Lower leg skin (tissue), 4 donors: ENCODE measurements around the gene ZFP57. TPM values are rescaled to one million over a fixed set of nuclear protein-coding genes. Genes with fewer than 3 reads are reported as not detected.
A peak's percentile ranks its signal among the peaks of the same experiment; 100 is the strongest.

ENCODE experiments used
- DNase-seq, 2 donors: peaks; one replicate each; pipeline ENCODE4 v3.0.0-alpha.2; 2019; ENCODE audit warnings: low spot score in 2 of 2
- H3K4me3 ChIP-seq: fragments of 200-600 bp; sonication (generic); 2 replicates; pipeline ENCODE4 v1.5.1; 2017; ENCODE audit warnings: mild to moderate bottlenecking, low read depth; ENCODE audit not compliant: poor library complexity, severe bottlenecking
- POLR2A ChIP-seq, 2 donors: fragments of 450-650 bp; IDR thresholded peaks; one replicate each; pipeline ENCODE4 v1.6.1; 2016 to 2017; ENCODE audit warnings: antibody characterized with exemption in 2 of 2, mild to moderate bottlenecking in 1 of 2, moderate library complexity in 1 of 2
- WGBS, 2 donors: methylation state at CpG; one replicate each; pipeline ENCODE4 v1.1.5; 2018; 5-methylcytosine and 5-hydroxymethylcytosine counted together
- intact Hi-C: fragments of 100-400 bp; cut with DNase I; formaldehyde crosslinking; loops from one replicate; pipeline ENCODE4 v1.15.0; 2023; ENCODE audit warnings: low total_unique reads
- total RNA-seq, 4 donors: library from RNA; depleted of rRNA; stranded (reverse); fragments of >200 nt; gene quantifications; one replicate each; pipeline ENCODE4 v1.1.0, GENCODE V29; 2016
- TF ChIP-seq, protein P1 (sequence below), 3 donors: fragments of 450-650 bp; IDR thresholded peaks; one replicate each; pipeline ENCODE4 v1.5.1; 2016; ENCODE audit warnings: antibody characterized with exemption in 3 of 3, mild to moderate bottlenecking in 3 of 3, moderate library complexity in 2 of 3

Gene ZFP57
- total RNA-seq = 1 to 10 TPM in 2 of 4 donors, under 1 TPM in 2; 0.15 to 4.8 (median 2.4) TPM

DNA sequence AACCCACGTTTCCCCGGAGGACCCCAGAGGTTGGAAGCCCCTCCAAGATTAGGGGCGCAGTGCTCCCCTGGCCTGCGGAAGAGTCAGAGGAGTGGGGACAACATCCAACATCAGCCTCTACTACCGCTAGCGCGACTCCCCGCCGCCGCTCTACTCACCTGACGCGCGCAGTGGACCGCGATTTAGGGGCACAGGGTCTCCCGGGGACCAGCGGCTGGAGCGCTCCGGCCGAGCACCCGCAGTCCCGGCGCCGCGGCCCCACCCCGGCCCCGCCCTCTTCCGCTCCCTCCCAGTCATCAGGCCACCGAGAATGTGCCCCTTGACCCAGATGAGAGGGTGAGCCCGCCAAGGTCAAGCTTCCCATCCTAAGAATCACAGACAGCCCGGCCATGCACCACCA is at the start of gene ZFP57:
TSS of gene ZFP57 (minus strand) at position 249 of the 400 bp plus-strand sequence. CDS start 4,149 bp downstream, outside the sequence.
- H3K4me3 ChIP-seq = no peak within 1 kb of the TSS
- TF ChIP-seq, protein P1, sequence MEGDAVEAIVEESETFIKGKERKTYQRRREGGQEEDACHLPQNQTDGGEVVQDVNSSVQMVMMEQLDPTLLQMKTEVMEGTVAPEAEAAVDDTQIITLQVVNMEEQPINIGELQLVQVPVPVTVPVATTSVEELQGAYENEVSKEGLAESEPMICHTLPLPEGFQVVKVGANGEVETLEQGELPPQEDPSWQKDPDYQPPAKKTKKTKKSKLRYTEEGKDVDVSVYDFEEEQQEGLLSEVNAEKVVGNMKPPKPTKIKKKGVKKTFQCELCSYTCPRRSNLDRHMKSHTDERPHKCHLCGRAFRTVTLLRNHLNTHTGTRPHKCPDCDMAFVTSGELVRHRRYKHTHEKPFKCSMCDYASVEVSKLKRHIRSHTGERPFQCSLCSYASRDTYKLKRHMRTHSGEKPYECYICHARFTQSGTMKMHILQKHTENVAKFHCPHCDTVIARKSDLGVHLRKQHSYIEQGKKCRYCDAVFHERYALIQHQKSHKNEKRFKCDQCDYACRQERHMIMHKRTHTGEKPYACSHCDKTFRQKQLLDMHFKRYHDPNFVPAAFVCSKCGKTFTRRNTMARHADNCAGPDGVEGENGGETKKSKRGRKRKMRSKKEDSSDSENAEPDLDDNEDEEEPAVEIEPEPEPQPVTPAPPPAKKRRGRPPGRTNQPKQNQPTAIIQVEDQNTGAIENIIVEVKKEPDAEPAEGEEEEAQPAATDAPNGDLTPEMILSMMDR (IDR thresholded peaks at IDR 0.05) = no peak
- no peak for TF ChIP-seq POLR2A (IDR thresholded peaks at IDR 0.05)
- intact Hi-C loops = no loop called here
- WGBS, 2 donors = 66 to 93% methylated on average over 31 of the region's 31 CpGs
- no peak for DNase-seq

DNA sequence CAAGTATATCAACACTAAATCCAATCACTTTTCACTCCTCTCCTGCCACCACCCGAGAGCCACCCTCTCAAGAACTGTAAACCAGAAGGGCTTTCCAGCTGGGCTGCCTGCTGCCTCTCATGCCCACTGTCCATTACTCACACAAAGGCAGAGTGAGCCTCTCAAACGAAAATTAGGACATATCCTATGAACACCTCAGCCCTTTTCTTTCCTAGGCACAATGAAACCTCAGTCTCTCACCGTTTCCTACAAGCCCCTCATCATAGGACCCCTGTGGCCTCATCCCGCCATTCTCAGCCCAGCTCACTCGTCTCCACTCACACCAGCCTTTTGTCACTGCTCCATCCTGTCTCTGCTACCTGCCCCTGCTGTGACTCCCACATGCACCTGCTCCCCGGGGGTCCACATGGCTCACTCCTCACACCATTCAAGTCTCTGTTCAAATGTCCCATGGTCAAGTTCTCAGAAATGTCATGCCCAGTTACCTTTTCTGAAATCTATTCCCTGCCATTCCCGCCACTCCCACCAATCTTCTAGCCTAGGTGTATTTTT is 49.7 kb upstream of the ZFP57 start:
- DNase-seq = peak; percentile 13 to 71
- intact Hi-C loops = no loop called here
- 61 to 62% methylated on average over 7 of the region's 7 CpGs for WGBS, 2 donors
- TF ChIP-seq POLR2A (IDR thresholded peaks at IDR 0.05) = no peak
- TF ChIP-seq, protein P1 (IDR thresholded peaks at IDR 0.05) = no peak
- H3K4me3 ChIP-seq = no peak overlapping the region

DNA sequence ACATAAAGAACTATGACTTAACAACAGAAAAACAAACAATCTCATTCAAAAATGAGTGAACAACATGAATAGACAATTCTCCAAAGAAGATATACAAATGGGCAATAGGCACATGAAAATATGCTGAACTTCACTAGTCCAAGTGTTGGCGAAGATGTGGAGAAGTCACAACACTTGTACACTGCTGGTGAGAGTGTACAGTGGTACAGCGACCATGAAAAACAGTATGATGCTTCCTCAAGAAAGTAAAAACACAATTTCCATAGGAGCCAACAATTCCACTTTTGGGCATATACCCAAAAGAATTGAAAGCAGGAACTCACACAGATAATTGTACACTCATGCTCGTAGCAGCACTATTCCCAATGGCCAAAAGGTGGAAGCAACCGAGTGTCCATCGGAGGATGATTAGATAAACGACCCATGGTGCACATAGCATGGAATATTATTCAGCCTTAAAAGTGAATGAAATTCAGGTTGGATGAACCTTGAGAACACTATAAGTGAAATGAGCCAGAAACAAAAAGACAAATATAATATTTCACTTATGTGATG is 48.9 kb upstream of the ZFP57 start:
- H3K4me3 ChIP-seq = no peak overlapping the region
- peak; percentile 6 to 12 for DNase-seq
- TF ChIP-seq, protein P1 (IDR thresholded peaks at IDR 0.05) = no peak
- TF ChIP-seq POLR2A (IDR thresholded peaks at IDR 0.05) = no peak
- 74 to 80% methylated on average over 6 of the region's 6 CpGs for WGBS, 2 donors
- intact Hi-C loops = no loop called here

DNA sequence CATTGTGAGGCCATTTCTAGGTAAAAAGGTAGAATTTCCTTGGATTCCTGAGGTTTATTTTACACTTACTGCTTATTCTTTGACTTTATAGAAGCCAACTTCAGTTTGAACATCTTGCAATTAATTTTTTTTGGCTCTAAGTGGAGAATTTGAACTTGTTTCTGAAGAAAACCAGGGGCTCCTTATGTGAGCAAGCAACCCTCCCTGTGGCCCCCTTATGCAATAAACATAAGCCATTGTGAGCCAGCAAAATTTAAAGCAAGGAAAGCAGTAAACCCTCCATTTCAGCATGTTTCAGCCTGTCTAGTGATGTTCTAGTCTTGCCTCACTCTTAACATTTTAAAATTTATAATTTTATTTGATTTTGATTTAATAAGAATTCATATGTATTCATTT is 47.9 kb upstream of the ZFP57 start:
- intact Hi-C loops = no loop called here
- DNase-seq = peak in 1 of 2 donors; percentile 7
- no peak overlapping the region for H3K4me3 ChIP-seq
- TF ChIP-seq POLR2A (IDR thresholded peaks at IDR 0.05) = no peak
- TF ChIP-seq, protein P1 (IDR thresholded peaks at IDR 0.05) = no peak

DNA sequence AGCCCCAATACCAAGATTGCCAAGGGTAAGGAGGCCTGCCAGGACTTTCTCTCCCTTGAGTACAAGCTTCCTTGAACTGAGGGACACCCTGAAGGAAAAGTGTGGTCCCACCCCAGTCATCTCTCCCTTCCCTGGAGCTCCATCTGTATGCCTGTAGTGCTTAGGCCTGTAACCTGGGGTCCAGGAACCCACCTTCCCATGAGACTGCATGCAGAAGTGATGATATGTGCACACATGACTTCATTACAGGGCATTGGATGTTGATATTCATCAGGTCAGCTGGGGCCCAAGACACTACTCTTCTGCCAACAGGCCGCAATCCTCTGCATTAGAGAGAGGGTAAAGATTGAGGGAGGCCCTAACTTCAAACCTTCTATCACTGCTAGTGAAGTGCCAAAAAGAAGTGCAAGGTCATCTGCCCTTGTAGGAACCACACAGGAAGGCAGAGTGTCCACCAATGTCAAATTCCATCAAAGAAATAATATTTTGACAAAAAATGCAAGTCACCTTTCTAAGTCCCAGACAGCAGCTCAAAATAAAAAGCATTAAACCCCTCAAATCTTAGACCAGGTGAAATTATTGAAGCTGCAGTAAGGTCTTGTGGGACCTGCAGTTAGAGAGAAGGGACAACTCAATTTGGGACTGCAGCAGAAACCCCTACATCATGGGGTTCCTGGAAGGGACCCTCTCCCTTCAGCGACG is 47.4 kb upstream of the ZFP57 start:
- WGBS, 2 donors = 93% methylated on average over 3 of the region's 3 CpGs
- DNase-seq = peak; percentile 8 to 18
- TF ChIP-seq, protein P1 (IDR thresholded peaks at IDR 0.05) = no peak
- TF ChIP-seq POLR2A (IDR thresholded peaks at IDR 0.05) = no peak
- no peak overlapping the region for H3K4me3 ChIP-seq
- intact Hi-C loops = no loop called here
